Gastrocnemius medialis (tissue), 4 donors: ENCODE measurements around the gene PRKCH.

Experiments
- POLR2A ChIP-seq, 2 donors: fragments of 450-650 bp; IDR thresholded peaks; one replicate each; pipeline ENCODE4 v1.6.1; 2017; ENCODE audit warnings: antibody characterized with exemption in 2 of 2, mild to moderate bottlenecking in 2 of 2, moderate library complexity in 2 of 2
- TF ChIP-seq, protein P1 (sequence below), 5 experiments: fragments of 450-650 bp in 3 of 5; fragments of 200-600 bp in 2 of 5; sonication (generic) in 2 of 5; IDR thresholded peaks in 4 of 5; conservative IDR thresholded peaks in 1 of 5; 1 replicate in 4 of 5; 2 replicates in 1 of 5; pipeline ENCODE4 v1.5.1; 2016 to 2019; ENCODE audit warnings: antibody characterized with exemption in 5 of 5, mild to moderate bottlenecking in 3 of 5, moderate library complexity in 3 of 5

DNA sequence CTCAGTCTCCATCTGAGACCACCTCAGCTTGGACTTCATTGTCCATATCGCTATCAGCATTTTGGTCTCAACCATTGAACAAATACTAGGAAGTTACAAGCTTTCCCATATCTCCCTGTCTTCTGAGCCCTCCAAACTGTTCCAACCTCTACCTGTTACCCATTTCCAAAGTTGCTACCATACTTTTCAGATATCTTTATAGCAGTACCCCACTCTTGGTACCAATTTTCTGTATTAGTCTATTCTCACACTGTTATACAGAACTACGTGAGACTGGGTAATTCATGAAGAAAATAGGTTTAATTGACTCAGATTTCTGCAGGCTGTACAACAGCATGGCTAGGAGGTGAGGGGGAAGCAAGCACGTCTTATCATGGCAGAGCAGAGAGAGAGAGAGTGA is 53.8 kb downstream of the PRKCH start:
- TF ChIP-seq, protein P1, sequence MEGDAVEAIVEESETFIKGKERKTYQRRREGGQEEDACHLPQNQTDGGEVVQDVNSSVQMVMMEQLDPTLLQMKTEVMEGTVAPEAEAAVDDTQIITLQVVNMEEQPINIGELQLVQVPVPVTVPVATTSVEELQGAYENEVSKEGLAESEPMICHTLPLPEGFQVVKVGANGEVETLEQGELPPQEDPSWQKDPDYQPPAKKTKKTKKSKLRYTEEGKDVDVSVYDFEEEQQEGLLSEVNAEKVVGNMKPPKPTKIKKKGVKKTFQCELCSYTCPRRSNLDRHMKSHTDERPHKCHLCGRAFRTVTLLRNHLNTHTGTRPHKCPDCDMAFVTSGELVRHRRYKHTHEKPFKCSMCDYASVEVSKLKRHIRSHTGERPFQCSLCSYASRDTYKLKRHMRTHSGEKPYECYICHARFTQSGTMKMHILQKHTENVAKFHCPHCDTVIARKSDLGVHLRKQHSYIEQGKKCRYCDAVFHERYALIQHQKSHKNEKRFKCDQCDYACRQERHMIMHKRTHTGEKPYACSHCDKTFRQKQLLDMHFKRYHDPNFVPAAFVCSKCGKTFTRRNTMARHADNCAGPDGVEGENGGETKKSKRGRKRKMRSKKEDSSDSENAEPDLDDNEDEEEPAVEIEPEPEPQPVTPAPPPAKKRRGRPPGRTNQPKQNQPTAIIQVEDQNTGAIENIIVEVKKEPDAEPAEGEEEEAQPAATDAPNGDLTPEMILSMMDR (IDR thresholded peaks at IDR 0.05 in 4 of 5, conservative IDR thresholded peaks at IDR 0.05 in 1 of 5): no peak
- TF ChIP-seq POLR2A (IDR thresholded peaks at IDR 0.05): no peak
